ENCODE measurements around the gene CASP4.

Gene CASP4

GRCh38 chr11:104928811-104929210 lies 39.6 kb downstream of the CASP4 start:
- Histone ChIP-seq H3K4me3 (ENCODE audit: low read depth in 1 of 2, low read length in 1 of 2) (no peak overlapping the region), H3K27me3 (no peaks in the 10 kb centered on the region), H3K4me1 (ENCODE audit: control insufficient read depth in 1 of 2, insufficient read depth in 1 of 2, low read depth in 1 of 2, low read length in 1 of 2) (no peaks in the 10 kb centered on the region), H3K27ac (no peak overlapping the region), H3K36me3 (no peaks in the 10 kb centered on the region), H3K9me3 (no peaks in the 10 kb centered on the region)
- TF ChIP-seq, protein P1, sequence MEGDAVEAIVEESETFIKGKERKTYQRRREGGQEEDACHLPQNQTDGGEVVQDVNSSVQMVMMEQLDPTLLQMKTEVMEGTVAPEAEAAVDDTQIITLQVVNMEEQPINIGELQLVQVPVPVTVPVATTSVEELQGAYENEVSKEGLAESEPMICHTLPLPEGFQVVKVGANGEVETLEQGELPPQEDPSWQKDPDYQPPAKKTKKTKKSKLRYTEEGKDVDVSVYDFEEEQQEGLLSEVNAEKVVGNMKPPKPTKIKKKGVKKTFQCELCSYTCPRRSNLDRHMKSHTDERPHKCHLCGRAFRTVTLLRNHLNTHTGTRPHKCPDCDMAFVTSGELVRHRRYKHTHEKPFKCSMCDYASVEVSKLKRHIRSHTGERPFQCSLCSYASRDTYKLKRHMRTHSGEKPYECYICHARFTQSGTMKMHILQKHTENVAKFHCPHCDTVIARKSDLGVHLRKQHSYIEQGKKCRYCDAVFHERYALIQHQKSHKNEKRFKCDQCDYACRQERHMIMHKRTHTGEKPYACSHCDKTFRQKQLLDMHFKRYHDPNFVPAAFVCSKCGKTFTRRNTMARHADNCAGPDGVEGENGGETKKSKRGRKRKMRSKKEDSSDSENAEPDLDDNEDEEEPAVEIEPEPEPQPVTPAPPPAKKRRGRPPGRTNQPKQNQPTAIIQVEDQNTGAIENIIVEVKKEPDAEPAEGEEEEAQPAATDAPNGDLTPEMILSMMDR (IDR thresholded peaks at IDR 0.05), result no peak

DNA sequence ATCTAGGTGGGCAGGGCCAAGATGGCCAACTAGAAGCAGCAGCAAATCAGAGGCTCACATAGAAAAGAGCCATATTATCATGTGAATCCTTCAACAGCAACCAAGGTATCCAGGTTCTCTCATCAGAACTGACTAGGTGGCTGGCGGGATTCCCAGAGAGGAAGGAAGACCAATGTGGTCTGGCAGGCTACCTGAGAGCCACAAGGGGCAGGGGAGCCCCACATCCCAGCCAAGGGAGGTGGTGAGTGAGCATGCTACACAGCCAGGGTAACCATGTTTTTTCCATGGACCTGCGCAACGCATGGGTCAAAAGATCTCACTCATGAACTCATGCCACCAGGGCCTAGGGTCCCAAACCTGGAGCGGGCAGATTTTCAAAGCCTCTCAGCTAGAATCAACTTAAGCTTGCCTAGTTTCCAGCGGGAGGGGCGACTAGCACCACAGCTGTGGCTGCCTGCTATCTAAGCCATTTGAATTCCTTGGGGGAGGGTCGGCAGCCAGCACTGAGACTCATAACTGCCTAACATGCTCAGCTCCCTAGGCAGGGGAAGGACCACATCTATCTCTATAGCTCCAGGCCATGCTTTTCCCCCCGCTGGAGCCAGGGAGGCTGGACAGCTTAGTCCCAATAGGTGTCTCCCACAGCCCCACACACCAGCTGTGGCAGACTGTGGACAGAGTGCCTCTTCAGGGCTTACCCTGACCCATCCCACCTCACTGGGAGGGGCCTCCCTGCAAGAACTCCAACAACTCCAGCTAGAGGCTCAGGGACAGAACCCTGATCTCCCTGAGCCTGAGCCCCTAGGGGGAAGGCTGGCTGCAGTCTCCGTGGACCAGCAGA lies 41.4 kb downstream of the CASP4 start:
- Histone ChIP-seq H3K27me3 (no peaks in the 10 kb centered on the region), H3K36me3 (no peaks in the 10 kb centered on the region), H3K4me1 (ENCODE audit: control insufficient read depth in 1 of 2, insufficient read depth in 1 of 2, low read depth in 1 of 2, low read length in 1 of 2) (no peaks in the 10 kb centered on the region), H3K4me3 (ENCODE audit: low read depth in 1 of 2, low read length in 1 of 2) (no peak overlapping the region), H3K27ac (no peak overlapping the region), H3K9me3 (no peaks in the 10 kb centered on the region)
- TF ChIP-seq, protein P1 (IDR thresholded peaks at IDR 0.05), result no peak

- TF ChIP-seq, protein P1 (IDR thresholded peaks at IDR 0.05), result no peak
- no peaks in the 10 kb centered on the region for H3K36me3 ChIP-seq
- H3K4me1 ChIP-seq (ENCODE audit: control insufficient read depth in 1 of 2, insufficient read depth in 1 of 2, low read depth in 1 of 2, low read length in 1 of 2), result no peaks in the 10 kb centered on the region
- H3K9me3 ChIP-seq, result no peaks in the 10 kb centered on the region
- H3K27ac ChIP-seq, result no peak overlapping the region
- H3K27me3 ChIP-seq, result no peaks in the 10 kb centered on the region
- H3K4me3 ChIP-seq (ENCODE audit: low read depth in 1 of 2, low read length in 1 of 2), result no peak overlapping the region
Observed at GRCh38 chr11:104925850-104926249, 42.5 kb downstream of the CASP4 start.

DNA sequence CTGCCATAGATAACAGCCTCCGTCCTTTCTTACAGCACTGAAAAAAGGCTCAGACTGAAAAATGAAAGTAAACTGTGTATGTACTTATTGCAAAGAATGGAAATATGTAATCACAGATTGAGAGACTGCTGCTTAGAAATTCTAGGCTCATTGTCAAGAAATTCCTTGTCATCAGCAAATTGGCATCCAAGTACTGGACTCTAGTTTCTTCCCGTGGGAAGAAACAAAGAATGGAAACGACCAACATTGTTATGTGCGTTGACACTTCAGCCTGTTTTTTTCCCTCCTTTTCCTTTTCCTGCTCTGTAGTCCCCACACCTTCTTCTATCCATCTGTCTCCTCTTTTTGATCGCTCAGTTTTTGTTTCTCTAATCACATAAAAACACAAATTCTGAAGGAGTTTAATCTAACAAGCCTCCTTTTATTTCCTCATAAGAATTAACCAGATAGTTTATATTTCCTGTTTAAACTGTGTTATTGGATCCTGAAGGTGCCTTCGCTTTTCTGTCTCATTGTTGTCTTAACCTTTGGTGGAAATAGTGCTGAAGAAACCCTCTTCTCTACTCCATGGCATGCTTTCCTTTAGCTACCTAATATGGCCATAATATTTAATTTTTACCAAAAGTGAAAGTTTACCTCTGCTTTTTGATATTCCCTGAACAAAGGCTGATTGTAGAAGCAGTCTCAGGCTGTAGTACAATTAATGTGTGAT lies 50.1 kb downstream of the CASP4 start:
- Histone ChIP-seq H3K4me3 (ENCODE audit: low read depth in 1 of 2, low read length in 1 of 2) (no peak overlapping the region), H3K36me3 (no peaks in the 10 kb centered on the region), H3K9me3 (no peaks in the 10 kb centered on the region), H3K4me1 (ENCODE audit: control insufficient read depth in 1 of 2, insufficient read depth in 1 of 2, low read depth in 1 of 2, low read length in 1 of 2) (no peaks in the 10 kb centered on the region), H3K27ac (no peak overlapping the region), H3K27me3 (no peaks in the 10 kb centered on the region)
- TF ChIP-seq, protein P1 (IDR thresholded peaks at IDR 0.05), result no peak

DNA sequence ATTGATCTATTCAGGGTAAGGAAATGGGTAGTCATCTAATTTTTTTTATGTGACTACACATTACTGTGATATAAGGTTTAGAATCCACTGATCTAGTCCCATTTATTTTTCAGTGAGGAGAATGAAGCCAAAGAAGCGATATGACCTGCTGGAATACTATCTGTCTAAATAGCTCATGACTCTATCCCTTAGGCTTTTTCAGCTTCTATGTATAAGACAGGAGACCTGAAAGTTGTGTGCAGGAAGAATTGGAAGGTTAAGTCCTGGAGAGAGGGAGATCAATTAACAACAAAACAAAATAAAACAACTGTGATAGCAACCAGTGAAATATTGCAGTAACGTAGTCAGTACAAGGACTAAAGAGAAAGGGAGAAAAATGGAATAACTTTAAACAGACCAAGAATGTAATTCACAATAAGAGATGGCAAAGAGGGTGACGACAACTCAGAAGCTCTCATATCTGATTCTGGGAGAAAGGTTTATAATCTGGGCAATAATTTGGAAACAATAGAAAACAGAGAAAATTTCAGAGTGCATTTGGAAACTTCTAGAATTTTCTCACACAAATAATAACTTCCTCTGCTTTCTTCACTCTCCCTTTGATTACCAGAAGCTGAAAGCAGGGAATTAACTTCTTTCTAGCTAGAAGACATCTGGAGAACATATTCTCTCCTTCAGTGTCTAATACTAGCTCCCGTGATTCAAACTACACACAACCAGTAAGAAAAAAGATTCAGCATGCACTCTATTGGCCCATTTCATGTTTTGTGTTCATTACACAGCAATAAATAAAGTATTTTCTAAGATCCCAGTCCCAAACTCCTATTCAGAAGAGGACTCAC lies 50.9 kb downstream of the CASP4 start:
- no peak overlapping the region for H3K27ac ChIP-seq
- H3K36me3 ChIP-seq, result no peaks in the 10 kb centered on the region
- no peaks in the 10 kb centered on the region for H3K4me1 ChIP-seq (ENCODE audit: control insufficient read depth in 1 of 2, insufficient read depth in 1 of 2, low read depth in 1 of 2, low read length in 1 of 2)
- TF ChIP-seq, protein P1 (IDR thresholded peaks at IDR 0.05), result no peak
- H3K4me3 ChIP-seq (ENCODE audit: low read depth in 1 of 2, low read length in 1 of 2), result no peak overlapping the region
- H3K27me3 ChIP-seq, result no peaks in the 10 kb centered on the region
- no peaks in the 10 kb centered on the region for H3K9me3 ChIP-seq

Measured in neutrophil (primary cell).